Measurements from ENCODE around the gene LIN9. TPM values are rescaled to one million over a fixed set of nuclear protein-coding genes. Genes with fewer than 3 reads are reported as not detected.
A peak's percentile ranks its signal among the peaks of the same experiment; 100 is the strongest.

Gene LIN9
- polyA plus RNA-seq, 3 donors from 2014 or later: 0.94 to 3.1 (median 1.8) TPM

DNA sequence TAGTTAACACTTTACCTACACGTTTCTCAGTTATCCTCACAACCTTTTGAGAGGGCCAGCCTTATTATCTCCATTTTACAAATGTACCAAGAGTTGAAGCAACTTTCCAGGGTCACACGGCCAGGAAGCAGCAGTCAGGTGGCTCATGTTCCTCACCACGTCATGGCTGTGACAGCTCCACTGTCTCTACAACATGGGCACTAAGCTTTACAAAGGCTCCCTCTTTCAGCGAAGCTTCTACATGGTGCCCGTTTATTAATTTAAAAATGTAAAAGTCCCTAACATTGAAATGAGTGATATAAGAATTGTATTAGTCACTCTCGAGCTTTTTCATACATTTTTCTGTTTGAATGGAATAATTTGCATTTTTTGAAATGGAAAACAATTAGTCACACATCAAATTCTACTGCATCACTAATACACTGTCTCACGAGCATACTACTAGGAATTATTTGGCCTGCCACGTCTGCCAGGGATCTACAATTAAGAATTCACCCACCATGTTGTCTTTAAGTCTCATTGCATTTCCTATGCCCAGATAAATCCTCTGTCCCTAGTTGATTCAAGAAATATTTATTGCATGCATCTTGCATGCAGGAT is 28.4 kb upstream of the LIN9 start:
- DNase-seq: no peak
- peaks cover 2 to 10% (median 4%) of the 10 kb centered on the region in 3 donors for H3K27me3 Mint-ChIP-seq (ENCODE audit: low read depth in 3 of 3)
- peaks cover 7 to 12% of the 10 kb centered on the region in 2 donors for H3K4me1 Mint-ChIP-seq
- no peak overlapping the region for H3K4me3 Mint-ChIP-seq
- no peak overlapping the region for H3K27ac Mint-ChIP-seq
- H3K36me3 Mint-ChIP-seq: peaks cover 0 to 4% (median 0%) of the 10 kb centered on the region in 3 donors
- H3K9me3 Mint-ChIP-seq: peaks cover 0 to 8% (median under 1%) of the 10 kb centered on the region in 6 donors

DNA sequence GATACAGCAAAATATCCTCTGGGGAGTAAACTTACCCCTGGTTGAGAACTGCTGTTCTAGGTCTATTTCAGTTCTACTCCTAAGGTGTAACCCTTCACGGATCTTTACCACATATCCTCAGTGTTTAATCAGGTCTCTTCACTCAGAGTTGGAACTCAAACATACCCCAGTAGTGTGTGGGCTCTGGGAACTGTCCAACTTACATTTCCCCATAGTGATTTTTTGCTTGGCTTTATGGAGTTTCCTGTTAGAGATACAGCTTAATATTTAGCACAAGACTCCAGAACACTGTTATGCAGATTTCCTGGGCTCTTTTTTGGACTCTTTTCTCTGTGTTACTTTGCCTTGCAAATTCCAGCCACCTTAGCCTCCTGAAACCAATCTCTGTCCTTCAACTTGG is 26.7 kb upstream of the LIN9 start:
- Mint-ChIP-seq H3K27me3 (ENCODE audit: low read depth in 3 of 3) (peaks cover 2 to 4% (median 3%) of the 10 kb centered on the region in 3 donors), H3K9me3 (peaks cover 0 to 6% (median under 1%) of the 10 kb centered on the region in 6 donors), H3K27ac (no peak overlapping the region), H3K36me3 (peaks cover 0 to 2% (median 0%) of the 10 kb centered on the region in 3 donors), H3K4me3 (no peak overlapping the region), H3K4me1 (peaks cover 7 to 12% of the 10 kb centered on the region in 2 donors)
- no peak for DNase-seq

DNA sequence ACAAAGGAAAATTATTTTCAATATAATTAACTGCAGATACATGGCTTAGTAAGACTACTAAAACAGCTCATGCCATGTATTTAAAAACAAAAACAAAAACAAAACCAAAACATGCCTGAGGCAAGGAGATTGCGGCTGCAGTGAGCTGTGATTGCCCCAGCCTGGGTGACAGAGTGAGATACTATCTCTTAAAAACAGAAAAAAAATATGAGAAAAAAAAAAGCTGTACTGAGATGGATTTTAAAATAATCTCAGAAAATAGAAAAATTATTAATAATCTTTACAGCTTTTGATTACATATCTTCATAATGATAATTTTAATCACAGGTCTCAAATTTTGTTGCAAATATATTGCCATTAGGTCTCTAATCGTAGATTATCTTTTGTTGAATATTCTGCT is 24.0 kb upstream of the LIN9 start:
- Mint-ChIP-seq H3K27ac (peak overlapping the region in 4 of 6 donors; percentile 24 to 89 (median 48)), H3K9me3 (no peaks in the 10 kb centered on the region), H3K27me3 (ENCODE audit: low read depth in 3 of 3) (peaks cover 0 to 3% (median 0%) of the 10 kb centered on the region in 3 donors), H3K4me1 (peaks cover 7 to 12% of the 10 kb centered on the region in 2 donors), H3K36me3 (no peaks in the 10 kb centered on the region), H3K4me3 (peak overlapping the region; percentile 47 to 82 (median 76))
- peak in 2 of 3 donors; percentile 10 to 14 for DNase-seq

DNA sequence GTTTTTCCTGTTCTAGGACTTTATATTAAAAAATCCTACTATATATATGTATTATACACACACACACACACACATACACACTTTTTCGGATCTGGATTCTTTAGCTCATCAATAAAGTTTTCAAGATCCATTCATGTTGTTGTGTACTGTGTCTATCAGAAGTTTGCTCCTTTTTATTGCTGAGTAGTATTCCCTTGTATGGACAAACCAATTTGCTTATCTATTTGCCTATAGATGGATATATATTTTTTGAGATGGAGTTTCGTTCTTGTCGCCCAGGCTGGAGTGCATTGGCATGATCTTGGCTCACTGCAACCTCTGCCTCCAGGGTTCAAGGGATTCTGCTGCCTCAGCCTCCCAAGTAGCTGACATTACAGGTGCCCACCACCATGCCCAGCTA is 20.3 kb upstream of the LIN9 start:
- Mint-ChIP-seq H3K36me3 (no peaks in the 10 kb centered on the region), H3K27ac (no peak overlapping the region), H3K4me1 (peaks cover 7 to 12% of the 10 kb centered on the region in 2 donors), H3K4me3 (no peak overlapping the region), H3K27me3 (ENCODE audit: low read depth in 3 of 3) (peaks cover 0 to 3% (median 1%) of the 10 kb centered on the region in 3 donors), H3K9me3 (no peaks in the 10 kb centered on the region)
- no peak for DNase-seq

DNA sequence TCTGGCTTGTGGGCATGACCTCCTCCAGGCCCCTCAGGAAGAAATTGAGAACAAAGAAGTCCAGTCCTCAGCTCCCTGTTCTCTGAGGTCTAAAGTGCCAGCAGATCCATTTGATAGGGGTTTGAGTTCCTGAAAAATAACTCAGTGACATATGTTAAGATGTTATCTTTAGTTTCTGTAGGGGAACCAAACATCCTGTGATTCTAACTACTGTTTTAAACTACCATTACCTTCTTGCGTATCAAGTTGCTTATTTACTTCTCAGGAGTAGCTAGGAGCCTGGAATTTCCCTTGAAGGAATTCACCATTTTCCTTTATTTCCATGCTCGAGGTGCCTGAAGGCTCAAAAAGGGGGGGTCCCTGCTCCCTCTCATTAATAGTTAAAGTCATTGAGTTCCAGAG is 18.8 kb upstream of the LIN9 start:
- H3K36me3 Mint-ChIP-seq: no peaks in the 10 kb centered on the region
- no peak for DNase-seq
- H3K4me1 Mint-ChIP-seq: peaks cover under 1 to 2% of the 10 kb centered on the region in 2 donors
- H3K27ac Mint-ChIP-seq: no peak overlapping the region
- peaks cover 0 to 3% (median 1%) of the 10 kb centered on the region in 3 donors for H3K27me3 Mint-ChIP-seq (ENCODE audit: low read depth in 3 of 3)
- no peaks in the 10 kb centered on the region for H3K9me3 Mint-ChIP-seq
- H3K4me3 Mint-ChIP-seq: no peak overlapping the region

DNA sequence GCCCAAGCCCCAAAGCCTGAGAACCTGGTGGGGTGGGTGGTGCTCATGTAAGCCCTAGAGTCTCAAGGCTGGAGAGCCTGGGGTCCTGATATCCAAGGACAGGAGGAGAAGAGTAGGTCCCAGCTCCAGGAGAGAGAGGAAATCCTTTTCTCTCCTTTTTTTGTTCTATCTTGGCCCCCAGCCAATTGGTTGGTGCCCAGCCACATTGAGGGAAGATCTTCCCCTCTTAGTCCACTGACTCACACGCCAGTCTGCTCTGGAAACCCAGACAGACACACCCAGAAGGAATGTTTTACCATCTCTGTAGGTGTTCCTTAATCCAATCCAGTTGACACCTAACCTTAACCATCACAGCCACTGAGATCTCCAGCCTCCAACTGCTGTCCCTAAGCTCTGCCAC is 16.2 kb upstream of the LIN9 start:
- Mint-ChIP-seq H3K4me1 (no peaks in the 10 kb centered on the region), H3K9me3 (no peaks in the 10 kb centered on the region), H3K36me3 (no peaks in the 10 kb centered on the region), H3K27me3 (ENCODE audit: low read depth in 3 of 3) (peaks cover 3 to 7% (median 4%) of the 10 kb centered on the region in 3 donors), H3K27ac (no peak overlapping the region), H3K4me3 (no peak overlapping the region)
- no peak for DNase-seq

DNA sequence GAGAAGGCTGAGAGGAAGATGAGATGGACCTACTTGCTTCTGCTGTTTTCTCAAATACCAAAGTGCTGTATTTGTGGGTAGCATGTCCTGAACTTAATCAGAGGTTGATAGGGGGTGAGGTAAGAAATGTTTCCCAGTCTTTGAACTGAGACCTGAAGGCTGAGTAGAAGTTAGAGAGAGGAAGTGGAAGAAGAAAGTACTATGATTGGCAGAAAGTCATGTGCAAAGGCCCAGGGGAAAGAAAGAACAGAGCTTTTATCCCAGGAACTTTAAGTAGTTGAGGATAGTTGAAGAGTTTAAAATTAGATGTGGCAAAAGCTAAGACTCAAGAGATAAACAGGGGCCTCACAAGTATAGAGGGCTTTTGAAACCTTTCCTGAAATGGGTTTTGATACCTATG is 15.5 kb upstream of the LIN9 start:
- Mint-ChIP-seq H3K36me3 (no peaks in the 10 kb centered on the region), H3K4me1 (no peaks in the 10 kb centered on the region), H3K27me3 (ENCODE audit: low read depth in 3 of 3) (peaks cover 4 to 7% (median 4%) of the 10 kb centered on the region in 3 donors), H3K9me3 (no peaks in the 10 kb centered on the region), H3K4me3 (no peak overlapping the region), H3K27ac (no peak overlapping the region)
- DNase-seq: no peak

DNA sequence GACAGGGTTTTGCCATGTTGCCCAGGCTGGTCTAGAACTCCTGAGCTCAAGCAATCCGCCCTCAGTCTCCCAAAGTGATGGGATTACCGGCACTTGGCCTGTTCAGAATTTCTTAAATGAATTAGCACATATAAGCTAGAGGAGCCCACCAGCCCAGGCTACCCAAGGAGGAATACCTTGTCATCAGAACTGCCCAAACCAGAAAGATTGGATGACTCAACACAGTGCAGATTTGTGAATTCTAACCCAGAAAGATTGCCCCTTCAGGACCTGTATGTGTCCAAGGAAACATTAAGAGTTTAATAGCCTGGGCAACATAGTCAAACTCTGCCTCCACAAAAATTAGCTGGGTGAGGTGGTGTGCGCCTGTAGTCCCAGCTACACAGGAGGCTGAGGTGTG is 14.0 kb upstream of the LIN9 start:
- Mint-ChIP-seq H3K4me3 (no peak overlapping the region), H3K27me3 (ENCODE audit: low read depth in 3 of 3) (peaks cover 5 to 7% (median 5%) of the 10 kb centered on the region in 3 donors), H3K36me3 (no peaks in the 10 kb centered on the region), H3K27ac (no peak overlapping the region), H3K4me1 (no peaks in the 10 kb centered on the region), H3K9me3 (no peaks in the 10 kb centered on the region)
- DNase-seq: no peak

DNA sequence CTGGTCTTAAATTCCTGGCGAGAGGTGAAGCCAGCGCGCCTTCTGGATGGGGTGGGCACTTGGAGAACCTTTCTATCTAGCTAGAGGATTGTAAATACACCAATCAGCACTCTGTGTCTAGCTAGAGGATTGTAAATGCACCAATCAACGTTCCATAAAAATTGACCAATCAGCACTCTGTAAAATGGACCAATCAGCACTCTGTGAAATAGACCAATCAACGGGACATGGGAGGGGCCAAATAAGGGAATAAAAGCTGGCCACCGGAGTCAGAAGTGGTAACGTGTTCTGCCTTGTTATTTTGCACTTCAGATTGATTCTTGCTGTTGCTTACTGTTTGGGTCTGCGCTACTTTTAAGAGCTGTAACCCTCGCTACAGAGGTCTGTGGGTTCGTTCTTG is 12.0 kb upstream of the LIN9 start:
- H3K36me3 Mint-ChIP-seq: no peaks in the 10 kb centered on the region
- H3K27me3 Mint-ChIP-seq (ENCODE audit: low read depth in 3 of 3): peaks cover 5 to 10% (median 9%) of the 10 kb centered on the region in 3 donors
- H3K27ac Mint-ChIP-seq: no peak overlapping the region
- H3K4me1 Mint-ChIP-seq: no peaks in the 10 kb centered on the region
- no peak for DNase-seq
- H3K9me3 Mint-ChIP-seq: no peaks in the 10 kb centered on the region
- no peak overlapping the region for H3K4me3 Mint-ChIP-seq

DNA sequence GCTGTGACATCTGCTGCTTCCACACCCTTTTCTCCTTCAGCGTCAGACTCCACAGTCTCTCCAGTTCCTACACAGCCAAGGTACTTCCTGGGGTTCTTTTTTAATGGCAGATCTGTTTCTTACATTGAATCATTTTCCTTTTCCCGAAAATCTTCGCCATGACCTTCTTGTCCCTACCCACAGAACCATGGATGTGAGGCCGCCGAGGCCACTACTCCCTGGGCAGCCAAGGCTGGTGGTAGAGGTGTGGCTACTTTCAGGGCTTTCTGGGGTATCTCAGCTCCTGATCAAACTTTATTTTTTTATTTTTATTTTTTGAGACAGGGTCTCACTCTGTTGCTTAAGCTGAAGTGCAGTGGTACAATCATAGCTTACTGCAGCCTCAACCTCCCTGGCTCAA is 9.5 kb upstream of the LIN9 start:
- no peak for DNase-seq
- no peaks in the 10 kb centered on the region for H3K36me3 Mint-ChIP-seq
- H3K4me1 Mint-ChIP-seq: no peaks in the 10 kb centered on the region
- H3K27me3 Mint-ChIP-seq (ENCODE audit: low read depth in 3 of 3): peaks cover 5 to 16% (median 9%) of the 10 kb centered on the region in 3 donors
- no peaks in the 10 kb centered on the region for H3K9me3 Mint-ChIP-seq
- no peak overlapping the region for H3K27ac Mint-ChIP-seq
- no peak overlapping the region for H3K4me3 Mint-ChIP-seq

DNA sequence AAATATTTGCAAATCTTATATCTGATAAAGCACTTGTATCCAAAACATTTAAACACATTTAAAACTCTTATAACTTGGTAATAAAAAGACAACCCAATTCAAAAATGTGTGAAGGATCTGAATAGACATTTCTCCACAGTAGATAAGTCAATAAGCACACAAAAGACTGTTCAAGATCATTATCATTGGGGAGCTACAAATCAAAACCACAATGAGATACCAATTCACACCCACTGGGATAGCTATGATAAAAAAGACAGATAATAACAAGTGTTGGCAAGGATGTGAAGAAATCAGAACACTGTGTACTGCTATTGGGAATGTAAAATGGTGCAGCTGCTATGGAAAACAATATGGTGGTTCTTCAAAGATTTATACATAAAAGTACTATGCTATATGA is 5.1 kb upstream of the LIN9 start:
- H3K4me1 Mint-ChIP-seq: peaks cover 0 to 3% of the 10 kb centered on the region in 2 donors
- H3K9me3 Mint-ChIP-seq: no peaks in the 10 kb centered on the region
- H3K27me3 Mint-ChIP-seq (ENCODE audit: low read depth in 3 of 3): peaks cover 2 to 18% (median 15%) of the 10 kb centered on the region in 3 donors
- H3K4me3 Mint-ChIP-seq: no peak overlapping the region
- H3K27ac Mint-ChIP-seq: no peak overlapping the region
- no peak for DNase-seq
- no peaks in the 10 kb centered on the region for H3K36me3 Mint-ChIP-seq

DNA sequence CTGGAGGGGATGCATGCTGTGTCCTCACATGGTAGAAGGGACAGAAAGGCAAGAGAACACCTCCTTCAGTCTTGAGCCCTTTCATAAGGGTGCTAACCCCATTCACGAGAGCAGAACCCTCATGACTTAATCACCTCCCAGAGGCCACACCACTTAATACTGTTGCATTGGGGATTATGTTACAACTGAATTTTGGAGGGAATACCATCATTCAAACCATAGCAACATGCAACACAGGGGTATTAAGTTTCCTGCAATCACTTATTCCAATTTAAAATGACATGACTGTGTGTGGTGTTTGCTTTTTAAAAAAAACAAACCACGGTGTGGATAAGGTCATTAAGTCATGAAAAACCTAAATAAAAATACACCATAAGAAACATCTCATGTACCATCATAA is 3.1 kb upstream of the LIN9 start:
- Mint-ChIP-seq H3K27ac (no peak overlapping the region), H3K36me3 (no peaks in the 10 kb centered on the region), H3K4me3 (no peak overlapping the region), H3K9me3 (no peaks in the 10 kb centered on the region), H3K27me3 (ENCODE audit: low read depth in 3 of 3) (peaks cover 2 to 18% (median 14%) of the 10 kb centered on the region in 3 donors), H3K4me1 (peaks cover 7 to 9% of the 10 kb centered on the region in 2 donors)
- DNase-seq: no peak

DNA sequence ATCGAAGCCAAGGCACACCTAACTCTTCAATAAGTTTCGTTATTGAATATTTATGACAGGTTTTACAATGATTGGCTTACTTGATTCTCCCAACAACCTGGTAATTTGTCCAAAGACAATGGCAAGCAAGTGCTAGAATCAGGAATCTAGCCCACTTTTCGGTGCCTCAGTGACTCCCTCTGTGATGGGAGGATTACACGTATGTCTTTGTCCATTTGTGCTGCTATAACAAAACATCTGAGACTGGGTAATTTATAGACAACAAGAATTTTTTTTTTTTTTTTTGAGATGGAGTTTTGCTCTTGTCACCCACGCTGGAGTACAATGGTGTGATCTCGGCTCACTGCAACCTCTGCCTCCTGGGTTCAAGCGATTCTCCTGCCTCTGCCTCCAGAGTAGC is 2.4 kb upstream of the LIN9 start:
- Mint-ChIP-seq H3K36me3 (no peaks in the 10 kb centered on the region), H3K9me3 (no peaks in the 10 kb centered on the region), H3K27ac (no peak overlapping the region), H3K27me3 (ENCODE audit: low read depth in 3 of 3) (peaks cover 2 to 13% (median 10%) of the 10 kb centered on the region in 3 donors), H3K4me1 (peaks cover 7 to 9% of the 10 kb centered on the region in 2 donors), H3K4me3 (no peak overlapping the region)
- no peak for DNase-seq

DNA sequence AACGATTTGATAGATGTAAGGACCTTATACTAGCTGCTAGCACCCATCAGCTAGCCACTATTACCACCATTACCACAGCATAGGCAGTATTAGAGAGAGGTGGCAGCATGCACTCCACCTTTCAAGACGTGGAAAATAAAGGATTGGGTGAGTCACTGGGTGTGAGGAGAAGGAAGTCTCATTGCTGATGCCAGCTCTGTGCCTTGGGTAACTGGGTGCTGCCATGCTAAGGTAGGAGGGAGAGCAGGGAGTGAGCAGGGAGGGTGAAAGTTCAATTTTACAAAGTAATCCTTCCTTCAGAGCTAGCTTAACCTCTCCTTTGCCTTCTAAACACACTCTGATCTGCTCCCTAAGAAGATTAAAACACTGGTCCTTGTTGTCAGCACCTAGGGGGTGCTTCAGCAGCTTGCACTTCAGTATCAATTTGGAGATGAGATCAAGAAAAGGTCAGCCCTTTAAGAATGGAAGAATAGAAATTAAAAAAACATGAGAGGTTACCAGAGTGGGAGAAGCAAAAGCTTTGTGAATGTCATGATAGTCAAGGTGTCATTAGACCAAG is 1.8 kb upstream of the LIN9 start:
- no peaks in the 10 kb centered on the region for H3K9me3 Mint-ChIP-seq
- H3K4me3 Mint-ChIP-seq: peak overlapping the region in 2 of 5 donors; percentile 74 to 78
- H3K36me3 Mint-ChIP-seq: no peaks in the 10 kb centered on the region
- DNase-seq: no peak
- H3K27me3 Mint-ChIP-seq (ENCODE audit: low read depth in 3 of 3): peaks cover 2 to 13% (median 10%) of the 10 kb centered on the region in 3 donors
- peaks cover 7 to 9% of the 10 kb centered on the region in 2 donors for H3K4me1 Mint-ChIP-seq
- H3K27ac Mint-ChIP-seq: no peak overlapping the region

DNA sequence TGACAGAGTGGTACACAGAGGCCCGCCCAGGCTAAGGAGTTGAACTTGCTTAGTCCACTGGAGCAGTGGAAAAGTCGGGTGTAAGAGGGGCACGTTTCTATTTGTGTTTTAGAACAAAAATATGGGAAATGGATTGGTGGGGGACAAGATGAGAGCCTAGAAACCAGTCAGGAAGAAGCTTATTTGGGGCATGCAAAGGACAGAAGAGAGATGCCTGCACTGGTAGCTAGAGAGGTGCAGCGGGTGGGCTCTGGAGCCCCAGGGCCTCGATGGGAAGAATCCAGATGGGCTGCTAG is 1.2 kb upstream of the LIN9 start:
- peaks cover 0 to 2% (median 0%) of the 10 kb centered on the region in 6 donors for H3K9me3 Mint-ChIP-seq
- H3K27ac Mint-ChIP-seq: no peak overlapping the region
- H3K36me3 Mint-ChIP-seq: no peaks in the 10 kb centered on the region
- H3K4me3 Mint-ChIP-seq: peak overlapping the region; percentile 22 to 81 (median 74)
- peaks cover 7 to 9% of the 10 kb centered on the region in 2 donors for H3K4me1 Mint-ChIP-seq
- DNase-seq: no peak
- peaks cover 2 to 13% (median 10%) of the 10 kb centered on the region in 3 donors for H3K27me3 Mint-ChIP-seq (ENCODE audit: low read depth in 3 of 3)

All from immature natural killer cell (primary cell).